Measurements from ENCODE around the gene TNKS1BP1. TPM values are rescaled to one million over a fixed set of nuclear protein-coding genes. Genes with fewer than 3 reads are reported as not detected.

TNKS1BP1 gene
- total RNA-seq, 3 donors from 2014 or later (not counting 1 experiment from before 2014, with no cell fraction given) = 4.3 to 9.3 (median 7.5) TPM

DNA sequence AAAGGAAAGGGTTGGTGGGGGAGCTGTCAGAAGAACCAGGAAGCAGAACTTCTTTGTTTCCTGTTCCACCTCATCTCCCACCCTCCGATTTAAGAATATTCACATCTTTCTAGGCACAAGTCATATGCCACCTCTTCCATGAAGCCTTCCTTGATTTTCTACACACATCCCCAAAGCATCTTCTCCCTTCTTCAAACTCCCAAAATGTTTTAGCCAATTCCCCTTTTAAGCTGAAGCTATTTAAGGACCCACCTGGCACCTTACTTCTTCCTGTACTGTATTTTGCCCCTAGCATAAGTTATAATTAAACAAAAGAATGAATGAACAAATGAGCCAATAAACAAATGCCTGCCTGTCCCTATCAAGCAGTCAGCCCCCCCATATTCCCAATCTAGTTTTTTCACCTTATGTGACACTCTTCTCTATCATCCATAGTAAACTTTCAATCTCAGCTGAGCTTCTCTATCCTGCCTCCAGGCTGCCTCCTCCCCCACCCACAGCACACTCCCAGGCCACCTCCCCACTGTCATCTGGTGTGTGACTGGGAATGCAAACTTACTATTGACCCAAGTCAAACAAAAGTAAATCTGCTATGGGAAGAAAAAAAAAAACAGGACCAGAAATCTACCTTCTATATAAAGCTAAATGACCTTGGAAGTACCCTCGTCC is 3.9 kb downstream of the TNKS1BP1 start:
- Histone ChIP-seq H3K9me3 (ENCODE audit: control insufficient read depth, insufficient read depth, low read length) (no peaks in the 10 kb centered on the region), H3K27me3 (ENCODE audit: control insufficient read depth, insufficient read depth, low read length) (no peaks in the 10 kb centered on the region), H3K27ac (ENCODE audit: low read length) (no peak overlapping the region), H3K36me3 (ENCODE audit: control insufficient read depth, insufficient read depth, low read length) (no peaks in the 10 kb centered on the region), H3K4me1 (ENCODE audit: control insufficient read depth, insufficient read depth, low read length) (peaks cover 14% of the 10 kb centered on the region), H3K4me3 (ENCODE audit: low read length) (no peak overlapping the region)
- TF ChIP-seq, protein P1, sequence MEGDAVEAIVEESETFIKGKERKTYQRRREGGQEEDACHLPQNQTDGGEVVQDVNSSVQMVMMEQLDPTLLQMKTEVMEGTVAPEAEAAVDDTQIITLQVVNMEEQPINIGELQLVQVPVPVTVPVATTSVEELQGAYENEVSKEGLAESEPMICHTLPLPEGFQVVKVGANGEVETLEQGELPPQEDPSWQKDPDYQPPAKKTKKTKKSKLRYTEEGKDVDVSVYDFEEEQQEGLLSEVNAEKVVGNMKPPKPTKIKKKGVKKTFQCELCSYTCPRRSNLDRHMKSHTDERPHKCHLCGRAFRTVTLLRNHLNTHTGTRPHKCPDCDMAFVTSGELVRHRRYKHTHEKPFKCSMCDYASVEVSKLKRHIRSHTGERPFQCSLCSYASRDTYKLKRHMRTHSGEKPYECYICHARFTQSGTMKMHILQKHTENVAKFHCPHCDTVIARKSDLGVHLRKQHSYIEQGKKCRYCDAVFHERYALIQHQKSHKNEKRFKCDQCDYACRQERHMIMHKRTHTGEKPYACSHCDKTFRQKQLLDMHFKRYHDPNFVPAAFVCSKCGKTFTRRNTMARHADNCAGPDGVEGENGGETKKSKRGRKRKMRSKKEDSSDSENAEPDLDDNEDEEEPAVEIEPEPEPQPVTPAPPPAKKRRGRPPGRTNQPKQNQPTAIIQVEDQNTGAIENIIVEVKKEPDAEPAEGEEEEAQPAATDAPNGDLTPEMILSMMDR (IDR thresholded peaks at IDR 0.05) = no peak
- WGBS (ENCODE audit: insufficient coverage) = 96% methylated on average over 2 of the region's 2 CpGs
- ATAC-seq = no peak
- Mint-ChIP-seq H3K27me3 (ENCODE audit: low read depth in 2 of 2) (no peaks in the 10 kb centered on the region), H3K4me1 (peaks cover 8 to 32% of the 10 kb centered on the region in 2 donors), H3K36me3 (no peaks in the 10 kb centered on the region), H3K27ac (peak overlapping the region in 1 of 2 donors; percentile 0), H3K4me3 (no peak overlapping the region), H3K9me3 (no peaks in the 10 kb centered on the region)
- intact Hi-C loops (cut with micrococcal nuclease) = no loop called here
- DNase-seq = no peak

DNA sequence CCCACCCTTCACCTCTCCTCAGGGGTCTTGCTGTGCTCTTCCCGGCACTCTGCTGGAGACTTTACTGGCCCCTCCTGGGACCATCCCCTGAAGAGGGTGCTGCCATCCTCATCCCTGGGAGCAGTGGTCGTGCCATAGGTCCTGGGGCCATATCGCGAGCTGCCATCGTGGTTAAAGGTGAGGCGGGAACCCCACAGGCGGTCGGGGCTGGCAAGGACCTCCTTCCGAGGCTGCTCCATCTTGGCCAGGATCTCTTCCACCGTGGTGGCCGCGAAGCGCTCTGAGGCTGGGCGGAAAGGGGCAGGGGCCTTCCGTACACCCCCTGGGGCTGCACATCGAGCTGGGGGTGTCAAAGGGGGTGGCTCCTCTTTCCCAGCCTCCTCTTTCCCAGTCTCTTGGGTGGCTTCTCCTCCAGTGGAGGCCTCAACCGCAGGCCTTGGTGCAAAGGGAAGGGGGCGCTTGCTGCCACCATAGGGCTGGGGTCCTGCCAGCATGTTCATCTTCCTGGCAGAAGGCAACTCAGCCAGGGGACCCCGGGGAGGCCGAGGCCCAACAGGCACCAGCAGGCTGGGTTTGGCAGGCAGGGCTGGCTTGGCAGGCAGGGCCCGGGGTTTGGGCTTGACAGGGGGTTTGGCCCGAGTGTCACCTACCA is 4.6 kb downstream of the TNKS1BP1 start:
- Mint-ChIP-seq H3K4me3 (no peak overlapping the region), H3K27ac (no peak overlapping the region), H3K36me3 (no peaks in the 10 kb centered on the region), H3K27me3 (ENCODE audit: low read depth in 2 of 2) (no peaks in the 10 kb centered on the region), H3K9me3 (no peaks in the 10 kb centered on the region), H3K4me1 (peaks cover 1 to 25% of the 10 kb centered on the region in 2 donors)
- Histone ChIP-seq H3K36me3 (ENCODE audit: control insufficient read depth, insufficient read depth, low read length) (no peaks in the 10 kb centered on the region), H3K4me3 (ENCODE audit: low read length) (no peak overlapping the region), H3K27ac (ENCODE audit: low read length) (no peak overlapping the region), H3K27me3 (ENCODE audit: control insufficient read depth, insufficient read depth, low read length) (no peaks in the 10 kb centered on the region), H3K4me1 (ENCODE audit: control insufficient read depth, insufficient read depth, low read length) (peaks cover 13% of the 10 kb centered on the region), H3K9me3 (ENCODE audit: control insufficient read depth, insufficient read depth, low read length) (no peaks in the 10 kb centered on the region)
- TF ChIP-seq, protein P1 (IDR thresholded peaks at IDR 0.05) = no peak
- DNase-seq (no peak), ATAC-seq (no peak)
- intact Hi-C loops (cut with micrococcal nuclease) = no loop called here
- 96% methylated on average over 22 of the region's 22 CpGs for WGBS (ENCODE audit: insufficient coverage)

DNA sequence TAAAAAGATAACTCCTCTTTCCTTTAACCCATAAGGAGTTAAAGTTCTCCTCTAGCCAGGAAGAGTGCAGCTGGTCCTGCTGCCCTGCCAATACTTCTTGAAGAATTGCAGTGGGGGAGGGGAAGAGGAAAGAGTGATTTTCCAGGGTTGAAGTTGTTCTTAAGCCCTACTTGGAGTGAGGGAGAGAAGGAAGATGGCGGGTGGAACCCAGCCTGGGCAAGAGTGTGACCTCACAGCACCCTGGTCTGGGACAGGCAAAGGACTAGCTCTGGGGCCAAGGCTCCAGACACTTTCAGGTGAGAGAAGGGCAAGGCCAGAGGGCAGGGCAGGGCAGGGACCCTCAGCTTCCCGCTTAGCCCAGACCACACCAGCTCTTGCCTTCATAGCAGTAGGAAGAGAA is 6.6 kb downstream of the TNKS1BP1 start:
- peaks cover 0 to 11% of the 10 kb centered on the region in 2 donors for H3K4me1 Mint-ChIP-seq
- 84% methylated on average over 2 of the region's 2 CpGs for WGBS (ENCODE audit: insufficient coverage)
- H3K36me3 ChIP-seq (ENCODE audit: control insufficient read depth, insufficient read depth, low read length) = no peaks in the 10 kb centered on the region
- H3K4me1 ChIP-seq (ENCODE audit: control insufficient read depth, insufficient read depth, low read length) = peaks cover 7% of the 10 kb centered on the region
- H3K36me3 Mint-ChIP-seq = no peaks in the 10 kb centered on the region
- no peak for DNase-seq
- H3K9me3 ChIP-seq (ENCODE audit: control insufficient read depth, insufficient read depth, low read length) = no peaks in the 10 kb centered on the region
- TF ChIP-seq, protein P1 (IDR thresholded peaks at IDR 0.05) = no peak
- no peaks in the 10 kb centered on the region for H3K9me3 Mint-ChIP-seq
- no peak overlapping the region for H3K27ac ChIP-seq (ENCODE audit: low read length)
- ATAC-seq = no peak
- H3K27me3 ChIP-seq (ENCODE audit: control insufficient read depth, insufficient read depth, low read length) = no peaks in the 10 kb centered on the region
- no peak overlapping the region for H3K4me3 ChIP-seq (ENCODE audit: low read length)
- intact Hi-C loops (cut with micrococcal nuclease) = no loop called here
- H3K27me3 Mint-ChIP-seq (ENCODE audit: low read depth in 2 of 2) = no peaks in the 10 kb centered on the region
- H3K27ac Mint-ChIP-seq = no peak overlapping the region
- no peak overlapping the region for H3K4me3 Mint-ChIP-seq

All from natural killer cell (primary cell).